Lung (tissue), 12 donors: ENCODE data around the gene SYMPK. TPM values are rescaled to one million over a fixed set of nuclear protein-coding genes. Genes with fewer than 3 reads are reported as not detected.

Source experiments
- ATAC-seq: fragments of 200-7000 bp; cut with Tn5 transposase; one replicate; pipeline ENCODE4 v1.9.1; 2020; ENCODE audit warnings: moderate number of reproducible peaks; ENCODE audit not compliant: insufficient read depth, low FRiP score
- DNase-seq, 3 donors: peaks; one replicate each; pipeline ENCODE4 v3.0.0-alpha.2; 2013 to 2017
- H3K27ac ChIP-seq, 2 donors: one replicate each; pipeline ENCODE4 v1.5.1; 2013; ENCODE audit warnings: mild to moderate bottlenecking in 2 of 2, moderate library complexity in 2 of 2, control low read depth in 1 of 2, inconsistent platforms in 1 of 2, low read depth in 1 of 2, low read length in 1 of 2
- H3K27me3 ChIP-seq, 3 donors: one replicate each; pipeline ENCODE4 v1.5.1; 2013; ENCODE audit warnings: low read length in 2 of 3; ENCODE audit not compliant: control insufficient read depth in 3 of 3, insufficient read depth in 3 of 3
- H3K36me3 ChIP-seq, 4 donors: one replicate each; pipeline ENCODE4 v1.5.1; 2013; ENCODE audit warnings: low read length in 4 of 4, mild to moderate bottlenecking in 1 of 4, moderate library complexity in 1 of 4; ENCODE audit not compliant: control insufficient read depth in 4 of 4, insufficient read depth in 4 of 4
- H3K4me1 ChIP-seq, 5 donors: one replicate each; pipeline ENCODE4 v1.5.1; 2013; ENCODE audit warnings: low read length in 5 of 5, mild to moderate bottlenecking in 2 of 5, moderate library complexity in 1 of 5; ENCODE audit not compliant: control insufficient read depth in 5 of 5, insufficient read depth in 5 of 5
- H3K4me3 ChIP-seq: one replicate; pipeline ENCODE4 v1.5.1; 2013; ENCODE audit warnings: mild to moderate bottlenecking, control low read depth, moderate library complexity
- H3K9ac ChIP-seq, 2 donors: one replicate each; pipeline ENCODE4 v1.5.1; 2013; ENCODE audit warnings: low read length in 2 of 2, control low read depth in 1 of 2; ENCODE audit not compliant: insufficient read depth in 1 of 2
- H3K9me3 ChIP-seq, 4 donors: one replicate each; pipeline ENCODE4 v1.5.1; 2013; ENCODE audit warnings: low read length in 3 of 4, mild to moderate bottlenecking in 1 of 4, moderate library complexity in 1 of 4; ENCODE audit not compliant: control insufficient read depth in 4 of 4, insufficient read depth in 3 of 4
- CTCF ChIP-seq: IDR thresholded peaks from 2 replicates; pipeline ENCODE4 v1.5.1; 2012; ENCODE audit warnings: mild to moderate bottlenecking; ENCODE audit errors: control extremely low read depth, extremely low read depth
- WGBS, 2 donors: extraction: QIAGEN DNeasy Blood & Tissue Kit; methylation state at CpG; one replicate each; pipeline ENCODE4 v1.1.7; 2013; 5-methylcytosine and 5-hydroxymethylcytosine counted together
- polyA plus RNA-seq, 2 donors: library from polyadenylated mRNA; stranded (reverse); fragments of 200-250 nt; gene quantifications; one replicate each; pipeline ENCODE4 v1.2.1, GENCODE V29; 2013
- total RNA-seq, 2 donors: library from RNA; depleted of rRNA in 1 of 2; stranded (reverse); fragments of >200 nt in 1 of 2; gene quantifications; one replicate each; pipeline ENCODE4 v1.2.1, GENCODE V29; 2014 to 2021
- donor health status: control.
- donor health status: control.
- donor health status: Bipolar disorder and iron deficiency.
- donor health status: healthy.
- donor health status: DM: yes; HTN: yes; CAD: no.

SYMPK gene
- total and polyA plus RNA-seq, 4 donors = 40.3 to 125 (median 64.8) TPM

- peaks cover 0 to 23% (median 1%) of the 10 kb centered on the region in 4 donors for H3K36me3 ChIP-seq
Observed at GRCh38 chr19:45887200-45887710, 24.3 kb upstream of the SYMPK start.

GRCh38 chr19:45886427-45887199, 23.7 kb upstream of the SYMPK start:
- peak; percentile 7 for TF ChIP-seq CTCF
- H3K9ac ChIP-seq = peak overlapping the region; percentile 96 to 99
- H3K4me3 ChIP-seq = peak overlapping the region; percentile 22
- no peaks in the 10 kb centered on the region for H3K27me3 ChIP-seq
- peak overlapping the region; percentile 78 to 81 for H3K27ac ChIP-seq
- DNase-seq (peak; percentile 95 to 97 (median 96)), ATAC-seq (peak; percentile 82)
- H3K9me3 ChIP-seq = no peaks in the 10 kb centered on the region
- peaks cover 2 to 32% (median 8%) of the 10 kb centered on the region in 5 donors for H3K4me1 ChIP-seq
- peaks cover 0 to 21% (median 1%) of the 10 kb centered on the region in 4 donors for H3K36me3 ChIP-seq
- WGBS, 2 donors = 2% methylated on average over 31 to 32 of the region's 32 CpGs

More at GRCh38 chr19:45887200-45887710, 24.3 kb upstream of the SYMPK start:
- Histone ChIP-seq H3K27ac (peak overlapping the region; percentile 78 to 81), H3K4me1 (peaks cover 2 to 32% (median 8%) of the 10 kb centered on the region in 5 donors), H3K9ac (peak overlapping the region; percentile 96 to 99), H3K9me3 (no peaks in the 10 kb centered on the region), H3K4me3 (no peak overlapping the region), H3K27me3 (no peaks in the 10 kb centered on the region)
- TF ChIP-seq CTCF = no peak
- DNase-seq = peak in 1 of 3 donors; percentile 46
- no peak for ATAC-seq
- WGBS, 2 donors = 50 to 67% methylated on average over 10 of the region's 10 CpGs

- 1% methylated on average over 96 to 107 of the region's 107 CpGs for WGBS, 2 donors
- TF ChIP-seq CTCF = peak; percentile 10
- H3K27me3 ChIP-seq = no peaks in the 10 kb centered on the region
- peaks cover 2 to 32% (median 12%) of the 10 kb centered on the region in 5 donors for H3K4me1 ChIP-seq
- peak within 1 kb of the TSS; percentile 84 for H3K4me3 ChIP-seq
- H3K27ac ChIP-seq = peak within 1 kb of the TSS; percentile 78 to 81
- peak; percentile 79 for ATAC-seq
- DNase-seq = peak; percentile 94 to 96 (median 95)
- peaks cover 0 to 16% (median 1%) of the 10 kb centered on the region in 4 donors for H3K36me3 ChIP-seq
- H3K9ac ChIP-seq = peak within 1 kb of the TSS; percentile 96 to 99
- H3K9me3 ChIP-seq = no peaks in the 10 kb centered on the region
Observed at GRCh38 chr19:45885556-45886426, 22.8 kb upstream of the SYMPK start, which contains the start of gene IRF2BP1. IRF2BP1 (minus strand) TSS chr19:45886141; CDS start chr19:45885774, 367 bp downstream.
